ENCODE results near the gene PPY.
A peak's percentile ranks its signal among the peaks of the same experiment; 100 is the strongest.

PPY gene

GRCh38 chr17:43905985-43906852 lies 36.1 kb downstream of the PPY start:
- H3K27ac ChIP-seq (ENCODE audit: low read depth, low read length), result no peak overlapping the region
- no peaks in the 10 kb centered on the region for H3K36me3 ChIP-seq (ENCODE audit: control insufficient read depth in 1 of 2, insufficient read depth in 2 of 2, low read length in 2 of 2)
- H4K91ac ChIP-seq (ENCODE audit: low read depth, low read length), result no peak overlapping the region
- no peak overlapping the region for H3K4ac ChIP-seq (ENCODE audit: low read depth, low read length)
- no peak overlapping the region for H2BK120ac ChIP-seq (ENCODE audit: insufficient read depth, low read length, poor library complexity)
- H2AK5ac ChIP-seq (ENCODE audit: low read length), result no peak overlapping the region
- no peak overlapping the region for H4K8ac ChIP-seq (ENCODE audit: low read depth, low read length)
- H4K12ac ChIP-seq (ENCODE audit: low read depth, low read length), result no peak overlapping the region
- no peak overlapping the region for H2BK12ac ChIP-seq (ENCODE audit: low read length)
- H2BK5ac ChIP-seq (ENCODE audit: low read depth, low read length, poor library complexity), result no peak overlapping the region
- no peak overlapping the region for H3K14ac ChIP-seq (ENCODE audit: low read length)
- H3K4me3 ChIP-seq (ENCODE audit: low read depth, low read length), result peak overlapping the region; percentile 21
- H3K23ac ChIP-seq (ENCODE audit: low read length), result no peak overlapping the region
- WGBS (ENCODE audit: extremely low coverage, insufficient coverage, insufficient read length), result no CpG with 5 or more reads among the region's 37 CpGs
- peaks cover 0 to 13% of the 10 kb centered on the region in 2 experiments for H3K4me1 ChIP-seq (ENCODE audit: control insufficient read depth in 1 of 2, insufficient read depth in 2 of 2, low read length in 2 of 2)
- H3K4me2 ChIP-seq (ENCODE audit: low read length), result peak overlapping the region; percentile 76
- H3K79me1 ChIP-seq (ENCODE audit: low read length), result peaks cover 2% of the 10 kb centered on the region
- H3K9me3 ChIP-seq (ENCODE audit: insufficient read depth, low read depth, low read length), result peaks cover 2% of the 10 kb centered on the region
- H3K18ac ChIP-seq (ENCODE audit: low read length), result no peak overlapping the region
- H3K9ac ChIP-seq (ENCODE audit: low read length), result no peak overlapping the region
- H3K27me3 ChIP-seq (ENCODE audit: insufficient read depth, low read length), result peaks cover 18% of the 10 kb centered on the region
- no peak overlapping the region for H2AFZ ChIP-seq (ENCODE audit: insufficient read depth, low read length, poor library complexity)
- DNase-seq, result peak in 1 of 2 donors; percentile 14
- H3K79me2 ChIP-seq (ENCODE audit: control insufficient read depth, insufficient read depth, low read length, poor library complexity), result no peaks in the 10 kb centered on the region

GRCh38 chr17:43905400-43905984 lies 36.8 kb downstream of the PPY start:
- Histone ChIP-seq H3K79me2 (ENCODE audit: control insufficient read depth, insufficient read depth, low read length, poor library complexity) (no peaks in the 10 kb centered on the region), H3K9ac (ENCODE audit: low read length) (no peak overlapping the region), H4K12ac (ENCODE audit: low read depth, low read length) (no peak overlapping the region), H3K9me3 (ENCODE audit: insufficient read depth, low read depth, low read length) (peaks cover 2% of the 10 kb centered on the region), H4K91ac (ENCODE audit: low read depth, low read length) (no peak overlapping the region), H2BK120ac (ENCODE audit: insufficient read depth, low read length, poor library complexity) (no peak overlapping the region), H2AK5ac (ENCODE audit: low read length) (no peak overlapping the region), H4K8ac (ENCODE audit: low read depth, low read length) (no peak overlapping the region), H2BK12ac (ENCODE audit: low read length) (no peak overlapping the region), H3K36me3 (ENCODE audit: control insufficient read depth in 1 of 2, insufficient read depth in 2 of 2, low read length in 2 of 2) (no peaks in the 10 kb centered on the region), H3K14ac (ENCODE audit: low read length) (no peak overlapping the region), H3K4me2 (ENCODE audit: low read length) (no peak overlapping the region), H3K27ac (ENCODE audit: low read depth, low read length) (no peak overlapping the region), H3K23ac (ENCODE audit: low read length) (no peak overlapping the region), H3K27me3 (ENCODE audit: insufficient read depth, low read length) (peaks cover 18% of the 10 kb centered on the region), H3K4me3 (ENCODE audit: low read depth, low read length) (no peak overlapping the region), H3K18ac (ENCODE audit: low read length) (no peak overlapping the region), H3K79me1 (ENCODE audit: low read length) (peaks cover 2% of the 10 kb centered on the region), H3K4me1 (ENCODE audit: control insufficient read depth in 1 of 2, insufficient read depth in 2 of 2, low read length in 2 of 2) (peaks cover 3 to 20% of the 10 kb centered on the region in 2 experiments), H2AFZ (ENCODE audit: insufficient read depth, low read length, poor library complexity) (no peak overlapping the region), H3K4ac (ENCODE audit: low read depth, low read length) (no peak overlapping the region), H2BK5ac (ENCODE audit: low read depth, low read length, poor library complexity) (no peak overlapping the region)
- no CpG with 5 or more reads among the region's 3 CpGs for WGBS (ENCODE audit: extremely low coverage, insufficient coverage, insufficient read length)
- DNase-seq, result no peak

DNA sequence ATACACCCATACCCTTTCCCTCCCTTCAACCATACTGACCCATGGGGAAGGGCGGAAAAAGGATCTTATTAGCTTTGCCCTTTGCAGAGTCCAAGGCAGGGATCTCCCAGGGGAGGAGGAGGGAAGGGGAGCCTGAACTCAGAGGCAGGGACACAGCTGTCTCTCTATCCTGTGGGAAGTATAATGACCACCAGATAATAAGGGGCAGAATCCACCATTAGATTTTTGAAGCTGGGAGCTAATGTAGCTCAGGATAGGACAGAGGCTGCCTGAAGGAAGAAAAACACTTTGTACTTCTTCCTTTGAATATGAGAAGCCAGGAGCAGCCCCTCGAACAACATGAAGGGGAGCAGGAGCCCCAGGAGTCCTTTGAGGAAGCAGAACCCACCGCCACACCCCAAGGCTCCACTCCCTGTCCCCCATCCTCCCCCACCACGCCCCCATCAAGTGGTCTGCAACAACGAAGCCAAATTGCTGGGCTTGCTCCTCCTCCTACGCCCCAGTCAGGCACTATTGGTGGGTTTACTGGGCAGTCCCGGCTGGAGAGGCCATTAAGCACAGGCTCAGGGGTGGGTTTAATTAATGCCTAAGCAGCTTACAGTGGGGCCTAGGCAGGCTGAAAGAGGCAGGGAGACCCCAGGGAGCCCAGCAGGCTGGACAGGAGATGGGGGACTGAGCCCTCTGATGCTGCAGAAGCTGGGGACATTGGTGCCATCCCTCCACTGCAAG lies 40.3 kb downstream of the PPY start:
- WGBS (ENCODE audit: extremely low coverage, insufficient coverage, insufficient read length), result no CpG with 5 or more reads among the region's 7 CpGs

GRCh38 chr17:43900858-43901754 lies 41.2 kb downstream of the PPY start:
- H2BK120ac ChIP-seq (ENCODE audit: insufficient read depth, low read length, poor library complexity), result no peak overlapping the region
- DNase-seq, result no peak
- peak overlapping the region; percentile 56 for H2AFZ ChIP-seq (ENCODE audit: insufficient read depth, low read length, poor library complexity)
- peak overlapping the region; percentile 88 for H3K4me2 ChIP-seq (ENCODE audit: low read length)
- H3K36me3 ChIP-seq (ENCODE audit: control insufficient read depth in 1 of 2, insufficient read depth in 2 of 2, low read length in 2 of 2), result no peaks in the 10 kb centered on the region
- H3K9me3 ChIP-seq (ENCODE audit: insufficient read depth, low read depth, low read length), result peaks cover 3% of the 10 kb centered on the region
- H3K23ac ChIP-seq (ENCODE audit: low read length), result no peak overlapping the region
- no peak overlapping the region for H3K4ac ChIP-seq (ENCODE audit: low read depth, low read length)
- H4K91ac ChIP-seq (ENCODE audit: low read depth, low read length), result no peak overlapping the region
- H3K4me1 ChIP-seq (ENCODE audit: control insufficient read depth in 1 of 2, insufficient read depth in 2 of 2, low read length in 2 of 2), result peaks cover 3 to 13% of the 10 kb centered on the region in 2 experiments
- no CpG with 5 or more reads among the region's 13 CpGs for WGBS (ENCODE audit: extremely low coverage, insufficient coverage, insufficient read length)
- H2BK12ac ChIP-seq (ENCODE audit: low read length), result no peak overlapping the region
- peak overlapping the region; percentile 31 for H3K9ac ChIP-seq (ENCODE audit: low read length)
- H2BK5ac ChIP-seq (ENCODE audit: low read depth, low read length, poor library complexity), result no peak overlapping the region
- no peak overlapping the region for H3K14ac ChIP-seq (ENCODE audit: low read length)
- no peak overlapping the region for H3K18ac ChIP-seq (ENCODE audit: low read length)
- peaks cover 7% of the 10 kb centered on the region for H3K27me3 ChIP-seq (ENCODE audit: insufficient read depth, low read length)
- no peaks in the 10 kb centered on the region for H3K79me2 ChIP-seq (ENCODE audit: control insufficient read depth, insufficient read depth, low read length, poor library complexity)
- H3K79me1 ChIP-seq (ENCODE audit: low read length), result no peaks in the 10 kb centered on the region
- peak overlapping the region; percentile 63 for H3K4me3 ChIP-seq (ENCODE audit: low read depth, low read length)
- H3K27ac ChIP-seq (ENCODE audit: low read depth, low read length), result no peak overlapping the region
- no peak overlapping the region for H2AK5ac ChIP-seq (ENCODE audit: low read length)
- H4K12ac ChIP-seq (ENCODE audit: low read depth, low read length), result no peak overlapping the region
- peak overlapping the region; percentile 47 for H4K8ac ChIP-seq (ENCODE audit: low read depth, low read length)

More for the DNA sequence above, 40.3 kb downstream of the PPY start:
- DNase-seq, result no peak
- Histone ChIP-seq H3K18ac (ENCODE audit: low read length) (no peak overlapping the region), H4K12ac (ENCODE audit: low read depth, low read length) (no peak overlapping the region), H3K9ac (ENCODE audit: low read length) (no peak overlapping the region), H4K91ac (ENCODE audit: low read depth, low read length) (no peak overlapping the region), H3K27me3 (ENCODE audit: insufficient read depth, low read length) (peaks cover 16% of the 10 kb centered on the region), H3K4me3 (ENCODE audit: low read depth, low read length) (no peak overlapping the region), H3K36me3 (ENCODE audit: control insufficient read depth in 1 of 2, insufficient read depth in 2 of 2, low read length in 2 of 2) (no peaks in the 10 kb centered on the region), H3K4me1 (ENCODE audit: control insufficient read depth in 1 of 2, insufficient read depth in 2 of 2, low read length in 2 of 2) (peaks cover 3 to 16% of the 10 kb centered on the region in 2 experiments), H3K9me3 (ENCODE audit: insufficient read depth, low read depth, low read length) (peaks cover 5% of the 10 kb centered on the region), H2AK5ac (ENCODE audit: low read length) (no peak overlapping the region), H3K23ac (ENCODE audit: low read length) (no peak overlapping the region), H3K79me1 (ENCODE audit: low read length) (no peaks in the 10 kb centered on the region), H3K27ac (ENCODE audit: low read depth, low read length) (no peak overlapping the region), H2BK120ac (ENCODE audit: insufficient read depth, low read length, poor library complexity) (no peak overlapping the region), H3K79me2 (ENCODE audit: control insufficient read depth, insufficient read depth, low read length, poor library complexity) (no peaks in the 10 kb centered on the region), H2BK12ac (ENCODE audit: low read length) (no peak overlapping the region), H2AFZ (ENCODE audit: insufficient read depth, low read length, poor library complexity) (no peak overlapping the region), H3K4ac (ENCODE audit: low read depth, low read length) (no peak overlapping the region), H2BK5ac (ENCODE audit: low read depth, low read length, poor library complexity) (no peak overlapping the region), H3K14ac (ENCODE audit: low read length) (no peak overlapping the region), H3K4me2 (ENCODE audit: low read length) (no peak overlapping the region), H4K8ac (ENCODE audit: low read depth, low read length) (no peak overlapping the region)
